Upper lobe of left lung (tissue), 6 donors: ENCODE results near the gene MCF2L. TPM values are rescaled to one million over a fixed set of nuclear protein-coding genes. Genes with fewer than 3 reads are reported as not detected.

Experiments
- ATAC-seq, 2 donors: fragments of 200-7000 bp; cut with Tn5 transposase; one replicate each; pipeline ENCODE4 v1.9.1; 2022; ENCODE audit warnings: mild to moderate bottlenecking in 2 of 2, moderate library complexity in 2 of 2; ENCODE audit not compliant: low FRiP score in 2 of 2
- DNase-seq, 2 donors: peaks; one replicate each; pipeline ENCODE4 v3.0.0-alpha.2; 2019 to 2020
- H3K27ac ChIP-seq, 4 donors: fragments of 200-600 bp; sonication (generic); one replicate each; pipeline ENCODE4 v1.5.1; 2016 to 2019
- H3K27me3 ChIP-seq, 4 donors: fragments of 200-600 bp; sonication (generic); one replicate each; pipeline ENCODE4 v1.5.1; 2017 to 2019
- H3K36me3 ChIP-seq, 4 donors: fragments of 200-600 bp; sonication (generic); one replicate each; pipeline ENCODE4 v1.5.1; 2016 to 2019
- H3K4me1 ChIP-seq, 4 donors: fragments of 200-600 bp; sonication (generic); one replicate each; pipeline ENCODE4 v1.5.1; 2018 to 2019
- H3K4me3 ChIP-seq, 4 donors: fragments of 200-600 bp; sonication (generic); one replicate each; pipeline ENCODE4 v1.5.1; 2017 to 2019; ENCODE audit warnings: mild to moderate bottlenecking in 2 of 4, moderate library complexity in 1 of 4
- H3K9me3 ChIP-seq, 4 donors: fragments of 200-600 bp; sonication (generic); one replicate each; pipeline ENCODE4 v1.5.1; 2018 to 2019
- EP300 ChIP-seq, 4 donors: sonication (generic); formaldehyde crosslinking; IDR thresholded peaks; one replicate each; pipeline ENCODE4 v1.5.1; 2017; ENCODE audit warnings: antibody characterized with exemption in 4 of 4, control low read depth in 2 of 4
- POLR2A ChIP-seq, 4 donors: fragments of 450-650 bp; IDR thresholded peaks; one replicate each; pipeline ENCODE4 v1.5.1; 2016 to 2017; ENCODE audit warnings: antibody characterized with exemption in 4 of 4, mild to moderate bottlenecking in 2 of 4
- POLR2AphosphoS5 ChIP-seq, 2 donors: sonication (generic); formaldehyde crosslinking; IDR thresholded peaks; one replicate each; pipeline ENCODE4 v1.5.1; 2017; ENCODE audit warnings: antibody characterized with exemption in 2 of 2
- WGBS, 2 donors: methylation state at CpG; one replicate each; pipeline ENCODE4 v1.1.5; 2017 to 2018; 5-methylcytosine and 5-hydroxymethylcytosine counted together
- total RNA-seq, 6 donors: library from RNA; depleted of rRNA in 4 of 6; stranded (reverse); fragments of >200 nt in 4 of 6; gene quantifications; one replicate each; pipeline versions ENCODE4 v1.1.0 to v1.2.1, GENCODE V29; 2016 to 2021
- TF ChIP-seq, protein P1 (sequence below), 6 experiments: fragments of 450-650 bp in 4 of 6; fragments of 200-600 bp in 2 of 6; sonication (generic) in 2 of 6; IDR thresholded peaks; one replicate each; pipeline ENCODE4 v1.5.1; 2016 to 2019; ENCODE audit warnings: antibody characterized with exemption in 6 of 6
- donor health status: DM: no; HTN: no; CAD: no; lungs with moderate emphysema.
- donor health status: DM: no; HTN: yes; CAD: no; lungs with severe emphysema.

The MCF2L gene
- total RNA-seq, 6 donors from 2014 or later = 14.3 to 99.5 (median 53.1) TPM

GRCh38 chr13:113052206-113052605 is 83.2 kb downstream of the MCF2L start:
- no peaks in the 10 kb centered on the region for H3K9me3 ChIP-seq
- no peak overlapping the region for H3K27ac ChIP-seq
- H3K4me1 ChIP-seq = peaks cover 0 to 5% (median 0%) of the 10 kb centered on the region in 4 donors
- TF ChIP-seq POLR2AphosphoS5 (IDR thresholded peaks at IDR 0.05) (no peak), EP300 (IDR thresholded peaks at IDR 0.05) (no peak), POLR2A (IDR thresholded peaks at IDR 0.05) (no peak)
- TF ChIP-seq, protein P1, sequence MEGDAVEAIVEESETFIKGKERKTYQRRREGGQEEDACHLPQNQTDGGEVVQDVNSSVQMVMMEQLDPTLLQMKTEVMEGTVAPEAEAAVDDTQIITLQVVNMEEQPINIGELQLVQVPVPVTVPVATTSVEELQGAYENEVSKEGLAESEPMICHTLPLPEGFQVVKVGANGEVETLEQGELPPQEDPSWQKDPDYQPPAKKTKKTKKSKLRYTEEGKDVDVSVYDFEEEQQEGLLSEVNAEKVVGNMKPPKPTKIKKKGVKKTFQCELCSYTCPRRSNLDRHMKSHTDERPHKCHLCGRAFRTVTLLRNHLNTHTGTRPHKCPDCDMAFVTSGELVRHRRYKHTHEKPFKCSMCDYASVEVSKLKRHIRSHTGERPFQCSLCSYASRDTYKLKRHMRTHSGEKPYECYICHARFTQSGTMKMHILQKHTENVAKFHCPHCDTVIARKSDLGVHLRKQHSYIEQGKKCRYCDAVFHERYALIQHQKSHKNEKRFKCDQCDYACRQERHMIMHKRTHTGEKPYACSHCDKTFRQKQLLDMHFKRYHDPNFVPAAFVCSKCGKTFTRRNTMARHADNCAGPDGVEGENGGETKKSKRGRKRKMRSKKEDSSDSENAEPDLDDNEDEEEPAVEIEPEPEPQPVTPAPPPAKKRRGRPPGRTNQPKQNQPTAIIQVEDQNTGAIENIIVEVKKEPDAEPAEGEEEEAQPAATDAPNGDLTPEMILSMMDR (IDR thresholded peaks at IDR 0.05) = no peak
- H3K27me3 ChIP-seq = no peaks in the 10 kb centered on the region
- ATAC-seq (no peak), DNase-seq (peak in 1 of 2 donors; percentile 34)
- no peak overlapping the region for H3K4me3 ChIP-seq
- 82 to 89% methylated on average over 10 to 16 of the region's 16 CpGs for WGBS, 2 donors
- H3K36me3 ChIP-seq = peaks cover 0 to 11% (median 3%) of the 10 kb centered on the region in 4 donors

GRCh38 chr13:113052971-113053370 is 84.0 kb downstream of the MCF2L start:
- TF ChIP-seq, protein P1 (IDR thresholded peaks at IDR 0.05) = no peak
- TF ChIP-seq EP300 (IDR thresholded peaks at IDR 0.05) (no peak), POLR2AphosphoS5 (IDR thresholded peaks at IDR 0.05) (no peak), POLR2A (IDR thresholded peaks at IDR 0.05) (no peak)

DNA sequence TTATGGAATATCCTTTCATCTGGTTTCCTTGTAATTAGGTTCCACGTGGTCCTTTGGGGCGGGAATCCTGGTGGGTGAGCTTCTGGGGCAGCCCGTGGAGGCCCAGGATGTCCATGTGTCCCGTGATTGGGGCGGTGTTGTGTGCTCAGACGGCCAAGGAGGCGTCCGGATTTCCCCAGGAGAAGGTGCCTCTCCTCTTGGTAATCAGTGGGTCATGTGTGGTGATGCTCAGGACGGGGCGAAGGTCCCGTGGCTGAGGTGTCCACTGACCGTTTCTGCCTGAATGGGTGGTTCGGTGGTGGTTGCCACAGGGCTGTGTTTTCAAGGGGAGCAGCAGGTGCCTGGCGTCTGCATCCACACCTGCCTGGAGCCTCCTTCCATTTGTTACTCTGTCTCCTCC is 84.4 kb downstream of the MCF2L start:
- Histone ChIP-seq H3K4me3 (no peak overlapping the region), H3K9me3 (no peaks in the 10 kb centered on the region), H3K4me1 (peaks cover 0 to 5% (median 0%) of the 10 kb centered on the region in 4 donors), H3K36me3 (peaks cover 0 to 5% (median 0%) of the 10 kb centered on the region in 4 donors), H3K27me3 (no peaks in the 10 kb centered on the region), H3K27ac (no peak overlapping the region)
- no peak for TF ChIP-seq POLR2A (IDR thresholded peaks at IDR 0.05)
- TF ChIP-seq, protein P1 (IDR thresholded peaks at IDR 0.05) = no peak
- no peak for TF ChIP-seq POLR2AphosphoS5 (IDR thresholded peaks at IDR 0.05)
- no peak for TF ChIP-seq EP300 (IDR thresholded peaks at IDR 0.05)
- peak in 1 of 2 donors; percentile 33 for DNase-seq
- ATAC-seq = no peak
- WGBS, 2 donors = 75 to 86% methylated on average over 9 to 14 of the region's 14 CpGs

More at GRCh38 chr13:113052971-113053370, 84.0 kb downstream of the MCF2L start:
- Histone ChIP-seq H3K4me3 (no peak overlapping the region), H3K27me3 (no peaks in the 10 kb centered on the region), H3K36me3 (peaks cover 0 to 5% (median 0%) of the 10 kb centered on the region in 4 donors), H3K9me3 (no peaks in the 10 kb centered on the region), H3K27ac (no peak overlapping the region), H3K4me1 (peaks cover 0 to 5% (median 0%) of the 10 kb centered on the region in 4 donors)
- WGBS, 2 donors = 60 to 86% methylated on average over 13 of the region's 13 CpGs
- ATAC-seq (no peak), DNase-seq (peak in 1 of 2 donors; percentile 24)

GRCh38 chr13:113053801-113054604 is 85.0 kb downstream of the MCF2L start:
- DNase-seq (peak in 1 of 2 donors; percentile 16), ATAC-seq (no peak)
- TF ChIP-seq POLR2AphosphoS5 (IDR thresholded peaks at IDR 0.05) = no peak
- TF ChIP-seq, protein P1 (IDR thresholded peaks at IDR 0.05) = no peak
- TF ChIP-seq POLR2A (IDR thresholded peaks at IDR 0.05) = no peak
- TF ChIP-seq EP300 (IDR thresholded peaks at IDR 0.05) = no peak
- Histone ChIP-seq H3K27me3 (no peaks in the 10 kb centered on the region), H3K4me3 (no peak overlapping the region), H3K27ac (no peak overlapping the region), H3K4me1 (peaks cover 0 to 2% (median 0%) of the 10 kb centered on the region in 4 donors), H3K9me3 (no peaks in the 10 kb centered on the region), H3K36me3 (peaks cover 0 to under 1% (median 0%) of the 10 kb centered on the region in 4 donors)
- 85 to 88% methylated on average over 30 to 31 of the region's 31 CpGs for WGBS, 2 donors
